ENCODE data around the gene PRDM7. TPM values are rescaled to one million over a fixed set of nuclear protein-coding genes. Genes with fewer than 3 reads are reported as not detected.
"Not testable (repeated sequence)": the region's sequence is repeated elsewhere in the genome, so short reads cannot be mapped to it uniquely, and the experiment has no call there.

Gene PRDM7
- total RNA-seq, 1 experiment from 2014 or later: not detected

- H3F3A ChIP-seq (ENCODE audit: low read length, unreplicated experiment); H3K4me3 ChIP-seq (ENCODE audit: low read length); H3K9ac ChIP-seq (ENCODE audit: low read length); H3K4me1 ChIP-seq (ENCODE audit: insufficient read depth, low read length); POLR2A ChIA-PET (ENCODE audit: unreplicated experiment); H3K4me2 ChIP-seq (ENCODE audit: low read length); intact Hi-C loops (cut with micrococcal nuclease); BruUV-seq (replicated peaks); H3K27me3 ChIP-seq (ENCODE audit: low read length); H3K27ac ChIP-seq (ENCODE audit: low read length); H3K79me2 ChIP-seq (ENCODE audit: low read length); H4K20me1 ChIP-seq (ENCODE audit: low read length); ATAC-seq; DNase-seq; H3K9me3 ChIP-seq (ENCODE audit: low read length); H2AFZ ChIP-seq (ENCODE audit: low read length); H3K36me3 ChIP-seq (ENCODE audit: low read depth, low read length); H3K9me2 ChIP-seq (replicated peaks; ENCODE audit: low read length); CTCF ChIA-PET: not testable (repeated sequence)
These were observed 17.7 kb upstream of the PRDM7 start for GRCh38 chr16:90094791-90095190.

DNA sequence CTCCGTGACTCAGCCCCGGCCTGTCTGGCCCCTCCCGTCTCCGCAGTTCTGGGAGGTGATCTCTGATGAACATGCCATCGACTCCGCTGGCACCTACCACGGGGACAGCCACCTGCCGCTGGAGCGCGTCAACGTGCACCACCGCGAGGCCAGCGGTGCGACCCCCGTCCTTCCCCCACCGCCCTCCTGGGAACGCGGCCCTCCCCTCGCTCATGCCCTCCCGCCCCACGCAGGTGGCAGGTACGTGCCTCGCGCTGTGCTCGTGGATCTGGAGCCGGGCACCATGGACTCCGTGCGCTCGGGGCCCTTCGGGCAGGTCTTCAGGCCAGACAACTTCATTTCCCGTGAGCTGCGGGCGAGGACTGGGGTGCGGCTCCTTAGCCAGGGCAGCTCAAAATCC, 17.2 kb upstream of the PRDM7 start:
- intact Hi-C loops (cut with micrococcal nuclease); H3K36me3 ChIP-seq (ENCODE audit: low read depth, low read length); H2AFZ ChIP-seq (ENCODE audit: low read length); H3K27me3 ChIP-seq (ENCODE audit: low read length); ATAC-seq; H4K20me1 ChIP-seq (ENCODE audit: low read length); POLR2A ChIA-PET (ENCODE audit: unreplicated experiment); H3K9me2 ChIP-seq (replicated peaks; ENCODE audit: low read length); CTCF ChIA-PET; H3F3A ChIP-seq (ENCODE audit: low read length, unreplicated experiment); H3K4me3 ChIP-seq (ENCODE audit: low read length); H3K79me2 ChIP-seq (ENCODE audit: low read length); H3K4me1 ChIP-seq (ENCODE audit: insufficient read depth, low read length); BruUV-seq (replicated peaks); DNase-seq; H3K4me2 ChIP-seq (ENCODE audit: low read length); H3K9ac ChIP-seq (ENCODE audit: low read length); H3K27ac ChIP-seq (ENCODE audit: low read length); H3K9me3 ChIP-seq (ENCODE audit: low read length): not testable (repeated sequence)

DNA sequence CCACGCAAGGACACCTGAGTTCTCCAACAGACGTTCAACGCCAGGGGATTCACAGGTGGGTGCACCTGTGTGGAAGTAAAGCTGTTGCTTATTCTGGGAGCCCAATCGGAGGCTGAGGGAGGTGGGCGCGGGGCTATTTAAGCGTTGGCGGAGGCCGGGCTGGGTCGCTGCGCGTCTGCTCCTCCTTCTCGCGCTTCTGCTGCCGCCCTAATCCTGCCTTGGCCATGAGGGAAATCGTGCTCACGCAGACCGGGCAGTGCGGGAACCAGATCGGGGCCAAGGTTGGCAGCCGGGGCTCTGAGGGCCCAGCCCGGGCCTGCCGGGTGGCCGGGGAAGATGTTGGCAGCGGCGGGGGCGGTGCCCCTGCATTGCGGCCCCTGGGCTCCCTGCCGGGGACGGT, 16.7 kb upstream of the PRDM7 start:
- H3K36me3 ChIP-seq (ENCODE audit: low read depth, low read length); H3K79me2 ChIP-seq (ENCODE audit: low read length); DNase-seq; H3K4me3 ChIP-seq (ENCODE audit: low read length); CTCF ChIA-PET; H3K4me2 ChIP-seq (ENCODE audit: low read length); H2AFZ ChIP-seq (ENCODE audit: low read length); ATAC-seq; H3K4me1 ChIP-seq (ENCODE audit: insufficient read depth, low read length); H3F3A ChIP-seq (ENCODE audit: low read length, unreplicated experiment); H3K9me3 ChIP-seq (ENCODE audit: low read length); POLR2A ChIA-PET (ENCODE audit: unreplicated experiment); H4K20me1 ChIP-seq (ENCODE audit: low read length); BruUV-seq (replicated peaks); intact Hi-C loops (cut with micrococcal nuclease); H3K9me2 ChIP-seq (replicated peaks; ENCODE audit: low read length); H3K27ac ChIP-seq (ENCODE audit: low read length); H3K27me3 ChIP-seq (ENCODE audit: low read length); H3K9ac ChIP-seq (ENCODE audit: low read length): not testable (repeated sequence)

DNA sequence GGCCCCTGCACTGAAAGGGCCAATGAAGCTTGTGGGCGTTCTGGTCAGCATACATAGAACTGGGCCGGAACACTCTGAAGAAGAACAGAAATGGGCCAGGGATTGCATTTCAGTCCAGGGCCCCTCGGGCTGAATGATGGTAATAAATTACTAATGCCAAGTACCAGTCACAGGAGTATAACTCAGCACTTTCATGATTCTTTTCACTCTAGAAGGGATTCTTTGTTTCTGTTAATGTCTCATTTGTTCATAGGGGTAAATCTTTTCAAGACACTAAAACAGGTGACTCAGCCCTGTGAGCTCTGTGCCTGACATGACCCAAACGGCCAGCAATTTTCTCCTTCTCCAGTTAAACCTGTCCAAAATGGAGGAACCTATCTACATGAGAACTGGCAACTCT, 15.7 kb upstream of the PRDM7 start:
- H3K9me2 ChIP-seq (replicated peaks; ENCODE audit: low read length); POLR2A ChIA-PET (ENCODE audit: unreplicated experiment); H3K9ac ChIP-seq (ENCODE audit: low read length); H3K27me3 ChIP-seq (ENCODE audit: low read length); BruUV-seq (replicated peaks); H3K4me2 ChIP-seq (ENCODE audit: low read length); H3K4me1 ChIP-seq (ENCODE audit: insufficient read depth, low read length); CTCF ChIA-PET; H4K20me1 ChIP-seq (ENCODE audit: low read length); H3K9me3 ChIP-seq (ENCODE audit: low read length); H3K4me3 ChIP-seq (ENCODE audit: low read length); H2AFZ ChIP-seq (ENCODE audit: low read length); H3K36me3 ChIP-seq (ENCODE audit: low read depth, low read length); DNase-seq; H3F3A ChIP-seq (ENCODE audit: low read length, unreplicated experiment); ATAC-seq; H3K79me2 ChIP-seq (ENCODE audit: low read length); H3K27ac ChIP-seq (ENCODE audit: low read length); intact Hi-C loops (cut with micrococcal nuclease): not testable (repeated sequence)

GRCh38 chr16:90084215-90084950, 7.3 kb upstream of the PRDM7 start:
- POLR2A ChIA-PET (ENCODE audit: unreplicated experiment): interaction anchor here (0.6 kb wide), 1 partner anchor 35 kb away, joined by 3 read pairs; no protein-coding TSS in a partner anchor
- H3K36me3 ChIP-seq (ENCODE audit: low read depth, low read length): no peaks in the 10 kb centered on the region
- intact Hi-C loops (cut with micrococcal nuclease): no loop called here
- no peak overlapping the region for H3K27ac ChIP-seq (ENCODE audit: low read length)
- no TSS peak for BruUV-seq (replicated peaks)
- H3K4me1 ChIP-seq (ENCODE audit: insufficient read depth, low read length): no peaks in the 10 kb centered on the region
- TF ChIP-seq, protein P1, sequence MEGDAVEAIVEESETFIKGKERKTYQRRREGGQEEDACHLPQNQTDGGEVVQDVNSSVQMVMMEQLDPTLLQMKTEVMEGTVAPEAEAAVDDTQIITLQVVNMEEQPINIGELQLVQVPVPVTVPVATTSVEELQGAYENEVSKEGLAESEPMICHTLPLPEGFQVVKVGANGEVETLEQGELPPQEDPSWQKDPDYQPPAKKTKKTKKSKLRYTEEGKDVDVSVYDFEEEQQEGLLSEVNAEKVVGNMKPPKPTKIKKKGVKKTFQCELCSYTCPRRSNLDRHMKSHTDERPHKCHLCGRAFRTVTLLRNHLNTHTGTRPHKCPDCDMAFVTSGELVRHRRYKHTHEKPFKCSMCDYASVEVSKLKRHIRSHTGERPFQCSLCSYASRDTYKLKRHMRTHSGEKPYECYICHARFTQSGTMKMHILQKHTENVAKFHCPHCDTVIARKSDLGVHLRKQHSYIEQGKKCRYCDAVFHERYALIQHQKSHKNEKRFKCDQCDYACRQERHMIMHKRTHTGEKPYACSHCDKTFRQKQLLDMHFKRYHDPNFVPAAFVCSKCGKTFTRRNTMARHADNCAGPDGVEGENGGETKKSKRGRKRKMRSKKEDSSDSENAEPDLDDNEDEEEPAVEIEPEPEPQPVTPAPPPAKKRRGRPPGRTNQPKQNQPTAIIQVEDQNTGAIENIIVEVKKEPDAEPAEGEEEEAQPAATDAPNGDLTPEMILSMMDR (conservative IDR thresholded peaks at IDR 0.05; ENCODE audit: low read depth, low read length): no peak
- no peak for TF ChIP-seq EZH2phosphoT487 (IDR thresholded peaks at IDR 0.05; ENCODE audit: borderline replicate concordance, low read length)
- no peak for TF ChIP-seq EZH2 (IDR thresholded peaks at IDR 0.05; ENCODE audit: low read length, unreplicated experiment)
- no peaks in the 10 kb centered on the region for H3K9me3 ChIP-seq (ENCODE audit: low read length)
- H3K4me2 ChIP-seq (ENCODE audit: low read length): no peak overlapping the region
- CTCF ChIA-PET: no interaction called here
- no peaks in the 10 kb centered on the region for H4K20me1 ChIP-seq (ENCODE audit: low read length)
- H3K27me3 ChIP-seq (ENCODE audit: low read length): no peaks in the 10 kb centered on the region
- no peak overlapping the region for H3K4me3 ChIP-seq (ENCODE audit: low read length)
- H2AFZ ChIP-seq (ENCODE audit: low read length): no peak overlapping the region
- DNase-seq (no peak), ATAC-seq (no peak)
- H3K9ac ChIP-seq (ENCODE audit: low read length): no peak overlapping the region
- H3F3A ChIP-seq (ENCODE audit: low read length, unreplicated experiment): no peaks in the 10 kb centered on the region
- no peaks in the 10 kb centered on the region for H3K9me2 ChIP-seq (replicated peaks; ENCODE audit: low read length)
- no peaks in the 10 kb centered on the region for H3K79me2 ChIP-seq (ENCODE audit: low read length)
